GM12864 (cell line): ENCODE data around the gene MT2A.

Source experiments
- DNase-seq: peaks from one replicate; pipeline ENCODE4 v3.0.0-alpha.2; 2011; ENCODE audit warnings: low read depth
- H3K4me3 ChIP-seq: 2 replicates; pipeline ENCODE4 v1.5.1; 2011; ENCODE audit warnings: mild to moderate bottlenecking, low read depth, low read length, control low read depth
- TF ChIP-seq, protein P1 (sequence below): IDR thresholded peaks from 2 replicates; pipeline ENCODE4 v1.5.1; 2011; ENCODE audit warnings: low read depth, mild to moderate bottlenecking, moderate library complexity, low read length, control low read depth, inconsistent platforms; ENCODE audit errors: missing control alignments

The MT2A gene

DNA sequence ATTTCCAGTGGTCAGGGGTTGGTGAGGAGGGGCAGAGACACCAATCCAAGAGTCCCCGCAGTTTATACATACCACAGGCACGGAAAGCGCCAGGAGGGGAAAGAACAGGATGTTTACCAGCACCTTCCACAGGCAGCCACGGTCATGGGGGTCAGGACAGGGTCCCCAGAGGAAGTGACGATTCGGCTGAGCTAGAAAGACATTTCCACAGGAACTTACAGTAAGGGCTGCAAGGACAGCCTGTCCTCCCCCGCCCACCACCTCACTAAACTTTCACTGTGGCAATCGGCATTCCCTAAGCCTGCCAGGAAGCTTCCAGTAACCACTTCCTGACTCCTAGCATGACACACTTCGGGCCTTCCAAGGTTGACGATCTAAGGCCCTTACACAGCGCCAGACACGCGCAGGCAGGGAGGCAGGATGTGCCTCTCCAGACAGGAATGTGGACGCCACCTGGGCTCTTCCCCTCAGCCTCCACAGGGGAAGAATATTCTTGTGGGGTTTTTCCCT lies 1.2 kb upstream of the MT2A start:
- no peak overlapping the region for H3K4me3 ChIP-seq
- DNase-seq = no peak
- TF ChIP-seq, protein P1, sequence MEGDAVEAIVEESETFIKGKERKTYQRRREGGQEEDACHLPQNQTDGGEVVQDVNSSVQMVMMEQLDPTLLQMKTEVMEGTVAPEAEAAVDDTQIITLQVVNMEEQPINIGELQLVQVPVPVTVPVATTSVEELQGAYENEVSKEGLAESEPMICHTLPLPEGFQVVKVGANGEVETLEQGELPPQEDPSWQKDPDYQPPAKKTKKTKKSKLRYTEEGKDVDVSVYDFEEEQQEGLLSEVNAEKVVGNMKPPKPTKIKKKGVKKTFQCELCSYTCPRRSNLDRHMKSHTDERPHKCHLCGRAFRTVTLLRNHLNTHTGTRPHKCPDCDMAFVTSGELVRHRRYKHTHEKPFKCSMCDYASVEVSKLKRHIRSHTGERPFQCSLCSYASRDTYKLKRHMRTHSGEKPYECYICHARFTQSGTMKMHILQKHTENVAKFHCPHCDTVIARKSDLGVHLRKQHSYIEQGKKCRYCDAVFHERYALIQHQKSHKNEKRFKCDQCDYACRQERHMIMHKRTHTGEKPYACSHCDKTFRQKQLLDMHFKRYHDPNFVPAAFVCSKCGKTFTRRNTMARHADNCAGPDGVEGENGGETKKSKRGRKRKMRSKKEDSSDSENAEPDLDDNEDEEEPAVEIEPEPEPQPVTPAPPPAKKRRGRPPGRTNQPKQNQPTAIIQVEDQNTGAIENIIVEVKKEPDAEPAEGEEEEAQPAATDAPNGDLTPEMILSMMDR = no peak

DNA sequence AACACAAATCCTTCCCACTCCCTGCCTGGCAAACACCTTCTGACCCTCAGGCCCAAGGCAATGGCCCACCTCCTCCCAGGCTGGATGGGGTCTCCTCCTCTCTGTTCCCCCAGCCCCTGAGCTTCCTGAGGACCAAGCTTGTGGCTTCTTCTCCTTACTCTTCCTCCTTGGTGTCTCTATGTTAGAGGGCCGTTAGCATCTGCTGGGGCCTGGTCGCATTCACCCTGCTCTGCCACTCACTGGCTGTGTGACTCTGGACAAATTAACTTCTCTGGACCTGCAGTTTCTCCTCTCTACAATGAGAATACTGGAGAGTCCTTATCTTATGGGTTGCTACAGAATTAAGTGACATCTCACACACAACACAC lies 725 bp upstream of the MT2A start:
- DNase-seq = no peak
- no peak overlapping the region for H3K4me3 ChIP-seq
- TF ChIP-seq, protein P1 = no peak

- no peak for DNase-seq
- TF ChIP-seq, protein P1 = no peak
- H3K4me3 ChIP-seq = peak overlapping the region; percentile 58
These were observed 585 bp downstream of the MT2A start for GRCh38 chr16:56608876-56609462.

DNA sequence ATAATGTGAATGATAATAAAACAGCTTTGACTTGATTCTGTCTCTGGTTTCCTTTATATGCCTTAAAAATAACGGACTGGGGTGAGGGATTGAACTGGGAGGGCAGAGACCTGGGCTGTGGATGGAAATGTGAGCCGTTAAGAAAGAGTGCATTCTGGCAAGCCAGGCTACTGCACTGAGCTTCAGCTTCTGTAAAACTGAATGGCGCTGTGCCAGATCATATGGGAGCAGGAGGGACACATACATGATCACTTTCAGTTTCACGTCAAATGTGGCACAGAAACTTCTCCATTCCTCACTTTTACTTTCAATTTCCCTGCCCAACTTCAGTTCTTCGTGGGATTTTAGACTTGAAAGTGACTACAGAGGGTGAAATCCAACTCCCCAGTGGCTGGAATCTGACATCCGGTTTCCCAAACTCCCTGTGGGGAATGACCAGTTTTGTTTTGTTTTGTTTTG lies 1.1 kb downstream of the MT2A start:
- peak overlapping the region; percentile 58 for H3K4me3 ChIP-seq
- TF ChIP-seq, protein P1 = no peak
- peak; percentile 76 for DNase-seq

- TF ChIP-seq, protein P1 = no peak
- no peak for DNase-seq
- peak overlapping the region; percentile 58 for H3K4me3 ChIP-seq
These were observed 1.7 kb downstream of the MT2A start for GRCh38 chr16:56610017-56610608.

- no peak for DNase-seq
- TF ChIP-seq, protein P1 = no peak
- H3K4me3 ChIP-seq = no peak overlapping the region; the same call in 1 of the 2 replicates
These were observed 2.3 kb downstream of the MT2A start for GRCh38 chr16:56610609-56611111.
